Prostate gland (tissue), 2 donors: ENCODE results near the gene ZFAND3.

Experiments
- POLR2A ChIP-seq: fragments of 450-650 bp; IDR thresholded peaks from one replicate; pipeline ENCODE4 v1.6.1; 2016; ENCODE audit warnings: antibody characterized with exemption, mild to moderate bottlenecking
- POLR2AphosphoS5 ChIP-seq: sonication (generic); formaldehyde crosslinking; IDR thresholded peaks from one replicate; pipeline ENCODE4 v1.6.1; 2017; ENCODE audit warnings: antibody characterized with exemption
- TF ChIP-seq, protein P1 (sequence below), 4 experiments: fragments of 200-600 bp in 2 of 4; fragments of 450-650 bp in 2 of 4; sonication (generic) in 2 of 4; IDR thresholded peaks; 1 replicate in 3 of 4; 2 replicates in 1 of 4; pipeline ENCODE4 v1.5.1; 2016 to 2019; ENCODE audit warnings: antibody characterized with exemption in 4 of 4, mild to moderate bottlenecking in 2 of 4, moderate library complexity in 2 of 4

DNA sequence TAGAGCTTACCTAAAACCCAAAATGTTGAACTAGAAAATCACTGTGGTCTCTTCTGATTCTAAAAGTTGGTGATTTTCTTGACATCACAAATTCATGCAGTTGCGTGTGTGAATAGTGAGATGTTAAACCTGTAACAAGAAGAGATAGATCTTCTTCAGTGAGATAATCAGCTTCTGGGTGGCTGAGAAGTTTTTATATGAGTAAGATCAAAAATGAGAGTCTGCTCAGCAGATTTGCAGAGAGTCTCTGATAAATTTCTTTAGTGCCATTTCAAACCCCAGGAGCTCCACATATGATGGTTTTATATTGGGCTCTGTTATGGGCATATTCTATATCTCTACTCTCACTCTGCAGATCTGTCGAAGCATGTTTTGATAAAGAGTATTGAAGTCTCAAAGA is 185.4 kb downstream of the ZFAND3 start:
- TF ChIP-seq, protein P1, sequence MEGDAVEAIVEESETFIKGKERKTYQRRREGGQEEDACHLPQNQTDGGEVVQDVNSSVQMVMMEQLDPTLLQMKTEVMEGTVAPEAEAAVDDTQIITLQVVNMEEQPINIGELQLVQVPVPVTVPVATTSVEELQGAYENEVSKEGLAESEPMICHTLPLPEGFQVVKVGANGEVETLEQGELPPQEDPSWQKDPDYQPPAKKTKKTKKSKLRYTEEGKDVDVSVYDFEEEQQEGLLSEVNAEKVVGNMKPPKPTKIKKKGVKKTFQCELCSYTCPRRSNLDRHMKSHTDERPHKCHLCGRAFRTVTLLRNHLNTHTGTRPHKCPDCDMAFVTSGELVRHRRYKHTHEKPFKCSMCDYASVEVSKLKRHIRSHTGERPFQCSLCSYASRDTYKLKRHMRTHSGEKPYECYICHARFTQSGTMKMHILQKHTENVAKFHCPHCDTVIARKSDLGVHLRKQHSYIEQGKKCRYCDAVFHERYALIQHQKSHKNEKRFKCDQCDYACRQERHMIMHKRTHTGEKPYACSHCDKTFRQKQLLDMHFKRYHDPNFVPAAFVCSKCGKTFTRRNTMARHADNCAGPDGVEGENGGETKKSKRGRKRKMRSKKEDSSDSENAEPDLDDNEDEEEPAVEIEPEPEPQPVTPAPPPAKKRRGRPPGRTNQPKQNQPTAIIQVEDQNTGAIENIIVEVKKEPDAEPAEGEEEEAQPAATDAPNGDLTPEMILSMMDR (IDR thresholded peaks at IDR 0.05) = no peak
- TF ChIP-seq POLR2AphosphoS5 = no peak
- TF ChIP-seq POLR2A = no peak
